ENCODE results near the gene ANKRD28.

ANKRD28 gene

DNA sequence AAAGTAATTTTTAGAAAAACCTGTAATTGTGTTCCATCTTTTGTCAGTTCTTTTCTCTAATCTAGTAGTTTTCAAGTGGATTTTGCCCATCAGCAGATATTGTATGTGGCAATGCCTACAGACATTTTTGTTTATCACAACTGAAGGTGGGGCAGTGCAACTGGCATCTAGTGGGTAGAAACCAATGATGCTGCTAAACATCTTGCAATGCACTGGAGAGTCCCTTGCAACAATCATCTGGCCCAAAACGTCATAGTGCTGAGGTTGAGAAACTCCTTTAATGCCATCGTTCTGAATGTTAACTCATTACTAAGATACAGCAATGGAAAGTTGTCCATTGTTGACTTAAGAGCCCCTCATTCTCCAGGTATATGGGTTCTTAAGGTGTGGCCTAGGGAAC lies 116.1 kb downstream of the ANKRD28 start:
- WGBS, 2 experiments: 95 to 97% methylated on average over 2 of the region's 2 CpGs
- Histone ChIP-seq H3K36me3 (ENCODE audit: control insufficient read depth, insufficient read depth, low read length) (peaks cover 13% of the 10 kb centered on the region), H3K27ac (ENCODE audit: insufficient read depth, low read depth, low read length, poor library complexity, severe bottlenecking) (no peak overlapping the region), H3K4me3 (ENCODE audit: insufficient read depth, low read depth, low read length) (no peak overlapping the region), H3K27me3 (ENCODE audit: control insufficient read depth, insufficient read depth, low read length, poor library complexity, severe bottlenecking) (no peaks in the 10 kb centered on the region), H3K9me3 (ENCODE audit: control insufficient read depth, low read length) (no peaks in the 10 kb centered on the region), H3K4me1 (ENCODE audit: control insufficient read depth, insufficient read depth, low read length) (no peaks in the 10 kb centered on the region)

DNA sequence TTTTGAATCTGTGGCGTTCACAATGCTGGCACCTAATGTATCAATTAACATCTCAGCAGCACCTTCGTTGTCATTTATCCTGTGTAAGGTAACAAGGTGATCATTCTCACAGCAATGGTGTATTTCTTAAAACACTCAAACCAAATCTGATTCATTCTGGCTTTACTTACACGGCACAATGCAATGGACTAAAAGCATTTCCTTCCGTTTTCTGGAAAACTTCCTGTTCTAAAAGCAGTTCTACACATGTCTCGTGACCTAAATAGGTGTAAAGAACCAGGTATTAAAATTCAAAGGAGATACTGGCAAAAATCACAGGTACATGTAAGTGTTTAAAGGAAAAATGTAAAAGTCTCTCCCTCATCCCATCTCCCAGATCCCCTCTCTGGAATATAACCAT lies 118.5 kb downstream of the ANKRD28 start:
- Histone ChIP-seq H3K27me3 (ENCODE audit: control insufficient read depth, insufficient read depth, low read length, poor library complexity, severe bottlenecking) (no peaks in the 10 kb centered on the region), H3K27ac (ENCODE audit: insufficient read depth, low read depth, low read length, poor library complexity, severe bottlenecking) (no peak overlapping the region), H3K4me1 (ENCODE audit: control insufficient read depth, insufficient read depth, low read length) (no peaks in the 10 kb centered on the region), H3K4me3 (ENCODE audit: insufficient read depth, low read depth, low read length) (no peak overlapping the region), H3K9me3 (ENCODE audit: control insufficient read depth, low read length) (no peaks in the 10 kb centered on the region), H3K36me3 (ENCODE audit: control insufficient read depth, insufficient read depth, low read length) (peaks cover 15% of the 10 kb centered on the region)
- 94% methylated on average over 5 of the region's 5 CpGs for WGBS, 2 experiments

DNA sequence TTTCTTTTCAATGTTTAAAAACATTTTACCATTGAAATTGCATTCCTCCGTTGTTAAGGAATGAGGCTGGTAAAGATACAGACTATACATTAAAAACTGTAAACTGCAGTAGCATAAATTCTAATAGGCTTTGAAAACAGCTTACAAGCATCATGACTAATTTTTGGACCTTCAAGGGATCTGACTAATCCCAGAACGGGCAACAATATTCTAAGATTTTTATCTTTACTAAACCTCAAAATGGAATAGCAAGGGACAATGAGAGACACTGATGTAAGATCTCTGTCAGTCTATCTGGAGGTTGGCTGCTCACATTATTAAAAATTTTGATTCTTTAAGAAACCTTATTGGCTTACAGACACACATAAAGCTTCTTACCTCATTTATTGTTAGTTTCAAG lies 121.5 kb downstream of the ANKRD28 start:
- Histone ChIP-seq H3K4me1 (ENCODE audit: control insufficient read depth, insufficient read depth, low read length) (no peaks in the 10 kb centered on the region), H3K4me3 (ENCODE audit: insufficient read depth, low read depth, low read length) (no peak overlapping the region), H3K36me3 (ENCODE audit: control insufficient read depth, insufficient read depth, low read length) (peaks cover 12% of the 10 kb centered on the region), H3K27me3 (ENCODE audit: control insufficient read depth, insufficient read depth, low read length, poor library complexity, severe bottlenecking) (no peaks in the 10 kb centered on the region), H3K27ac (ENCODE audit: insufficient read depth, low read depth, low read length, poor library complexity, severe bottlenecking) (no peak overlapping the region), H3K9me3 (ENCODE audit: control insufficient read depth, low read length) (no peaks in the 10 kb centered on the region)
- 79 to 100% methylated on average over 1 of the region's 2 CpGs for WGBS, 2 experiments

DNA sequence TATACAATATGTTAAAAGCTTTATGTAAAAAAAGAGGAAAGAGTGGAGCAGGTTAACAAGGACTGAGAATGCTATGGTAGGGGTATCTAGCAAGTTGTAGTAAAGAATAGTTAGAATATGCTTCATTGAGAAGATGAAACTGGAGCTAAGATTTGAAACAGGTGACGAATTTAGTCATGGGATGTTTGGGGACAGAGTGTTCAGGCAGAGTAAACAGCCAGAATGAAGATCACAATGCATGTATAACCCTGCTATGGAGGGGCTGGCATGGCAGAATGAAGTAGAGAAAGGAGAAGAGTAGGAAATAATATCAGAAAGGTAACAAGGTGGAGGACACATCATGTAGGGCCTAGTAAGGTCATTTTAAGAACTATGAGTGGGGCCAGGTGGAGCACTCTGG lies 124.2 kb downstream of the ANKRD28 start:
- Histone ChIP-seq H3K36me3 (ENCODE audit: control insufficient read depth, insufficient read depth, low read length) (peaks cover 12% of the 10 kb centered on the region), H3K27ac (ENCODE audit: insufficient read depth, low read depth, low read length, poor library complexity, severe bottlenecking) (no peak overlapping the region)

DNA sequence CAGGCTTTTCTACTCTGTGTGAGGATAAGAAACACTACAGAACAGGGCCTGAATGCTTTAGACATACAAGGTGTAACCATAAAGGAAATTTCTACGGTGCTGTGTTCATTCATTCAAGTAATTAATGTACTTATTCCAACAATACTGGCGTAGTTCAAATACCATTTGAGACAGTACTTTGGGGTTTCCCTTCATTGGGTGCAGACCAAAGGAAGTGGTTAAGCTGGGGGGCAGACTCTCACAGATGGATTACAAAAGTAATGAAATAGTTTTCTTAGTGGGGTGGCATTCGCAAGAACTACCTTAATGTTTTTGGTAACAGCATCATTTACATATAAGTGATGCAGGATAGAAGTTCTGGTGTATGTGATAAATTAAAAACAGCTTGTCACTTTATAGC lies 130.3 kb downstream of the ANKRD28 start:
- Histone ChIP-seq H3K4me1 (ENCODE audit: control insufficient read depth, insufficient read depth, low read length) (no peaks in the 10 kb centered on the region), H3K27me3 (ENCODE audit: control insufficient read depth, insufficient read depth, low read length, poor library complexity, severe bottlenecking) (no peaks in the 10 kb centered on the region), H3K9me3 (ENCODE audit: control insufficient read depth, low read length) (no peaks in the 10 kb centered on the region), H3K36me3 (ENCODE audit: control insufficient read depth, insufficient read depth, low read length) (peaks cover 4% of the 10 kb centered on the region), H3K4me3 (ENCODE audit: insufficient read depth, low read depth, low read length) (no peak overlapping the region), H3K27ac (ENCODE audit: insufficient read depth, low read depth, low read length, poor library complexity, severe bottlenecking) (no peak overlapping the region)
- 89 to 100% methylated on average over 3 of the region's 3 CpGs for WGBS, 2 experiments

More for the DNA sequence above, 124.2 kb downstream of the ANKRD28 start:
- Histone ChIP-seq H3K9me3 (ENCODE audit: control insufficient read depth, low read length) (no peaks in the 10 kb centered on the region), H3K4me1 (ENCODE audit: control insufficient read depth, insufficient read depth, low read length) (no peaks in the 10 kb centered on the region), H3K27me3 (ENCODE audit: control insufficient read depth, insufficient read depth, low read length, poor library complexity, severe bottlenecking) (no peaks in the 10 kb centered on the region), H3K4me3 (ENCODE audit: insufficient read depth, low read depth, low read length) (no peak overlapping the region)
- WGBS, 2 experiments: 88 to 94% methylated on average over 1 of the region's 1 CpG

DNA sequence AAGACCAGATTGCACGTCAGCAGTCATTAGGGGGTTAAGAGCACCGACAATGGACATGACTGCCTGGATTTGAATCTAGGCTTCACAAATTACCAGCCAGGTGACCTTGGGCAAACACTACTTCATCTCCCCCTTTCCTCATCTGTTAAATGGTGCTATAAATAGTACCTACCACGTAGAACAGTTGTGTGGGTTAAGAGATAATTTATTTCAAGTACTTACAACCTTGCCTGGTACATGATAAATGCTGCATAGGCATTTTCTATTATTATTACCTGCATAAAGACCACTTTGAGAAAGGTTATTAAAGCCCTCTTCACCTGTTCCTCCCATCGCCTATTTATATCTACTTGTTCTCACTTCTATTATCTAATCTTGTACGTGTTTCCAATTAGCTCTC lies 131.5 kb downstream of the ANKRD28 start:
- no peaks in the 10 kb centered on the region for H3K9me3 ChIP-seq (ENCODE audit: control insufficient read depth, low read length)
- H3K36me3 ChIP-seq (ENCODE audit: control insufficient read depth, insufficient read depth, low read length): peaks cover 4% of the 10 kb centered on the region
- H3K27ac ChIP-seq (ENCODE audit: insufficient read depth, low read depth, low read length, poor library complexity, severe bottlenecking): no peak overlapping the region
- no peaks in the 10 kb centered on the region for H3K27me3 ChIP-seq (ENCODE audit: control insufficient read depth, insufficient read depth, low read length, poor library complexity, severe bottlenecking)
- no peaks in the 10 kb centered on the region for H3K4me1 ChIP-seq (ENCODE audit: control insufficient read depth, insufficient read depth, low read length)
- WGBS, 2 experiments: 94 to 97% methylated on average over 4 of the region's 5 CpGs
- no peak overlapping the region for H3K4me3 ChIP-seq (ENCODE audit: insufficient read depth, low read depth, low read length)

DNA sequence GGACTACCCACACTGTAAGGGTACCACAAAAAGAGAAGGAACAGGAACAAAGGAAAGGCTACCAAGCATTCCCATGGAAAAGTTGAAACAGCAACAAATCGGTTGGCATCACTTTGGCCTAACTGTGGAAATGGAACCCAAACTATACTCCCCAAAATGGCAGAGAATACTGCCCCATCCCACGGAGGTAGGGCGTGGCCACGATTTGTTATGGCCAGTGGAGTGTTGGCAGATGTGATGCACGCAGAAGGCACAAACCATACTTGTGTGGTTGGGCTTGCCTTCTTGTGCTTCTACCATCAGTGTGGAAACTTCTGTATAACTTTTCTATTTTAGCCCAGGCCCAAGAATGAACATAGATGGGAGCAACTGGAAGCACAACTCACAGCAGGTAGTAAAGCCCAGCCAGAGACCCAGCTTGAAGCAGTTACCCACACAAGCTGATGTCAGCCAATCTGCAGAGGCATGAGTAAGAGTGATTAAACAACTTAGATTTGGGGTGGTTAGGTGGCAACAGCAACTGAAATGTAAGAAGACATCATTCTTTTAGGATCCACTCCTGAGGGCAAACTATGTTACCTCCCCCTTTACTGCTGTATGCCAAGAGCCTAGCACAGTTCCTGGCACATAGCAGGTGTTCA lies 132.1 kb downstream of the ANKRD28 start:
- Histone ChIP-seq H3K4me3 (ENCODE audit: insufficient read depth, low read depth, low read length) (no peak overlapping the region), H3K36me3 (ENCODE audit: control insufficient read depth, insufficient read depth, low read length) (peaks cover 4% of the 10 kb centered on the region), H3K27me3 (ENCODE audit: control insufficient read depth, insufficient read depth, low read length, poor library complexity, severe bottlenecking) (no peaks in the 10 kb centered on the region), H3K27ac (ENCODE audit: insufficient read depth, low read depth, low read length, poor library complexity, severe bottlenecking) (no peak overlapping the region), H3K9me3 (ENCODE audit: control insufficient read depth, low read length) (no peaks in the 10 kb centered on the region), H3K4me1 (ENCODE audit: control insufficient read depth, insufficient read depth, low read length) (no peaks in the 10 kb centered on the region)
- WGBS, 2 experiments: 96 to 97% methylated on average over 5 of the region's 5 CpGs

DNA sequence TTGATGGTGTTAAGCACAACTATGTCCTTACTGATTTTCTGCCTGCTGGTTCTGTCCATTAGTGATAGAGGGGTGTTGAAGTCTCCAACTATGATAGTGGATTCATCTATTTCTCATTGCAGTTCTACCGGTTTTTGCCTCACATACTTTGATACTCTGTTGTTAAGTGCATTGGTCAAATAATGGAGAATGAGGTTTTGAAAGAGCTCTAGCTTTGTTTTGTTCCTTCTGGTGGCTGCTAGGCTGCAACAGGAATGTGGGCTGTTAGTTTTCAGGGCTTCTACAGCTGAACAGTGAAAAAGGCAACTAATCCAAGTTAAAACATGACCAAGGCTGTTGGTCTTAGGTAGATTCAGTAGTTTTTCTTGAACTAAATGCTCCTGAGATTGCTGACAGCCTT lies 133.6 kb downstream of the ANKRD28 start:
- no peak overlapping the region for H3K27ac ChIP-seq (ENCODE audit: insufficient read depth, low read depth, low read length, poor library complexity, severe bottlenecking)
- H3K9me3 ChIP-seq (ENCODE audit: control insufficient read depth, low read length): no peaks in the 10 kb centered on the region
- no peaks in the 10 kb centered on the region for H3K27me3 ChIP-seq (ENCODE audit: control insufficient read depth, insufficient read depth, low read length, poor library complexity, severe bottlenecking)
- H3K4me3 ChIP-seq (ENCODE audit: insufficient read depth, low read depth, low read length): no peak overlapping the region
- WGBS, 2 experiments: 80 to 94% methylated on average over 1 of the region's 1 CpG
- peaks cover 4% of the 10 kb centered on the region for H3K36me3 ChIP-seq (ENCODE audit: control insufficient read depth, insufficient read depth, low read length)
- H3K4me1 ChIP-seq (ENCODE audit: control insufficient read depth, insufficient read depth, low read length): no peaks in the 10 kb centered on the region

DNA sequence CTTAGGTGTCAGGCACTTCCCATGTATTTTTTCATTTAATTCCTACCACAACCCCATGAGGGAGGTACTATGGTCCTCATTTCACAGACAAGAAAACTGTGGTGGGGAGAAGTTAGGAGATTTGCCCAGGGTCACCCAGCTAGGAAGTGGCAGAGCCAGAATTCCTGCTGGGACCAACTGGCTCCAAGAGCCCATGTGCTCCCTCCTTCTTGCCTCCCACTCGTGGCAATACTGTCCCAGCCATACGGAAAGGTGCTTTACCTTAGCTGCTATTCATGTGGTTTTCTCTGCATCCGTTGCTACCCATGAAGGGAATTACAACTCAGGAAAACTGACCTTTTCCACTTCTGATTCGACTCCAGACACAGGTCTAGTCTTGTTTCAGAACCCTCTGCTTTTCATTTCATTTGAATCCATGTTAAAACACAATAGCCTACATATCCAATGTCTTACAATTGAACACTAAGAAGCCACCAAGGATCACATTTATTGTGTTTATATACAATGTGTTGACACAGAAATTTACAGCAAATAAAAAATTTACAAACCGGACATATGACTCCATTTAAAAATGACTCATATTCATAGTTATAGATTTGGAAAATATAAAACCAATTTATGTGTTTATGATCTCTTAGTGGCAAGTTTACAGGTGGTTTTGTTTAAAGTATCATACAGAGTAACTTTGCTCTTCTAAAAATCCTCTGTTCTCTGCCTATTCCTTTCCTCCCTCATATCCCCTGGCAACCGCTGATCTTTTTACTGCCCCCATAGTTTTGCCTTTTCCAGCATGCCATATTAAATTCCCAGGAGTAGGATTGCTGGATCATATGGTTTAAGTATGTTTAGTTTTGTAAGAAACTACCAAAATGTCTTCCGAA lies 137.5 kb downstream of the ANKRD28 start:
- H3K27ac ChIP-seq (ENCODE audit: insufficient read depth, low read depth, low read length, poor library complexity, severe bottlenecking): no peak overlapping the region
- WGBS, 2 experiments: 81 to 84% methylated on average over 6 to 7 of the region's 7 CpGs
- no peaks in the 10 kb centered on the region for H3K27me3 ChIP-seq (ENCODE audit: control insufficient read depth, insufficient read depth, low read length, poor library complexity, severe bottlenecking)
- peaks cover 3% of the 10 kb centered on the region for H3K9me3 ChIP-seq (ENCODE audit: control insufficient read depth, low read length)
- H3K4me1 ChIP-seq (ENCODE audit: control insufficient read depth, insufficient read depth, low read length): no peaks in the 10 kb centered on the region
- peaks cover 3% of the 10 kb centered on the region for H3K36me3 ChIP-seq (ENCODE audit: control insufficient read depth, insufficient read depth, low read length)
- no peak overlapping the region for H3K4me3 ChIP-seq (ENCODE audit: insufficient read depth, low read depth, low read length)

DNA sequence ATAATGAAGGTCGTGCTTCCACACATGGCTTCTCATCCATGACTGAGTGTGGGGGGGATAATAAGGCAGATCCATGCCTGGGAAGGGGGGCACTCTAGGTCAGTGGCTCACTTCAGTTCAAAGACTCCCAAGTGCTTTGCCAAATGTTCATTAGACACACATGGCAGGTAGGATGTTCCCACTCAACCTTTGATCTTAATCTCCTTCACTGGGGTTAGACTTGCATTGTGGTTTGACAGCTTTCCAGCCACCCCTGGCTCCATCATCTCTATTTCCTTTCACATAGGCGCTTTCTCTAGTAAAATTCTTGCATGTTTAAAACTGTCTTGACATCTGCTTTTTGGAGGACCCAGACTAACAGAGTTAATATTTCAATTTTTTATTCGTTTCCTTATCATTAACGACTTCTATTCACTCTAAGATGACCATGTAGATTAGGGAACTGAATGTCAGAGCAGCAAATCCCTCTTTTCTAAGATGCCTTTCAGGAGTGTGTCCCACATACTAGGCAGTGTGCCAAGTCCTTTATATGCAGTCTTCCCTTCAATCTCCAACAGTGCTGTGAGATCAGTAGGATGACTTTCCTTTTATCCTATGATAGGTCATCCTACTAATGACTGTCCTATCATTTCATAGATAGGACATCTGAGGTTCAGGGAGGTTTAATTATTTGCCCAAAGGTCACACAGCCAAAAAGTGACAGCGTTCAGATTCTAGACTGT lies 138.4 kb downstream of the ANKRD28 start:
- no peak overlapping the region for H3K4me3 ChIP-seq (ENCODE audit: insufficient read depth, low read depth, low read length)
- no peak overlapping the region for H3K27ac ChIP-seq (ENCODE audit: insufficient read depth, low read depth, low read length, poor library complexity, severe bottlenecking)
- 92 to 96% methylated on average over 5 of the region's 5 CpGs for WGBS, 2 experiments
- no peaks in the 10 kb centered on the region for H3K27me3 ChIP-seq (ENCODE audit: control insufficient read depth, insufficient read depth, low read length, poor library complexity, severe bottlenecking)
- H3K4me1 ChIP-seq (ENCODE audit: control insufficient read depth, insufficient read depth, low read length): no peaks in the 10 kb centered on the region
- H3K36me3 ChIP-seq (ENCODE audit: control insufficient read depth, insufficient read depth, low read length): peaks cover 3% of the 10 kb centered on the region
- H3K9me3 ChIP-seq (ENCODE audit: control insufficient read depth, low read length): peaks cover 3% of the 10 kb centered on the region

All from ectodermal cell (in vitro differentiated cells).